ENCODE data around the gene BCL11B.

BCL11B gene

GRCh38 chr14:99171396-99171795 lies 100.6 kb downstream of the BCL11B start:
- in situ Hi-C loops (cut with HindIII; ENCODE audit: low sequenced_read_pairs) = no loop called here
- no peak overlapping the region for H3K4me3 ChIP-seq (ENCODE audit: low read depth, low read length)
- TF ChIP-seq CTCF (IDR thresholded peaks at IDR 0.05; ENCODE audit: low read depth, low read length) = no peak
- no peak for DNase-seq (ENCODE audit: low read depth, low spot score)

- in situ Hi-C loops (cut with HindIII; ENCODE audit: low sequenced_read_pairs) = no loop called here
- H3K4me3 ChIP-seq (ENCODE audit: low read depth, low read length) = no peak overlapping the region
- no peak for TF ChIP-seq CTCF (IDR thresholded peaks at IDR 0.05; ENCODE audit: low read depth, low read length)
- DNase-seq (ENCODE audit: low read depth, low spot score) = no peak
Observed at GRCh38 chr14:99169776-99170356, 102.1 kb downstream of the BCL11B start.

- no peak for TF ChIP-seq CTCF (IDR thresholded peaks at IDR 0.05; ENCODE audit: low read depth, low read length)
- H3K4me3 ChIP-seq (ENCODE audit: low read depth, low read length) = no peak overlapping the region
- no peak for DNase-seq (ENCODE audit: low read depth, low spot score)
- in situ Hi-C loops (cut with HindIII; ENCODE audit: low sequenced_read_pairs) = no loop called here
Observed at GRCh38 chr14:99168330-99168729, 103.7 kb downstream of the BCL11B start.

- in situ Hi-C loops (cut with HindIII; ENCODE audit: low sequenced_read_pairs) = no loop called here
- no peak for TF ChIP-seq CTCF (IDR thresholded peaks at IDR 0.05; ENCODE audit: low read depth, low read length)
- no peak overlapping the region for H3K4me3 ChIP-seq (ENCODE audit: low read depth, low read length)
- DNase-seq (ENCODE audit: low read depth, low spot score) = no peak
Observed at GRCh38 chr14:99166506-99166905, 105.5 kb downstream of the BCL11B start.

GRCh38 chr14:99164712-99165111 lies 107.3 kb downstream of the BCL11B start:
- DNase-seq (ENCODE audit: low read depth, low spot score) = no peak
- TF ChIP-seq CTCF (IDR thresholded peaks at IDR 0.05; ENCODE audit: low read depth, low read length) = no peak
- in situ Hi-C loops (cut with HindIII; ENCODE audit: low sequenced_read_pairs) = no loop called here
- no peak overlapping the region for H3K4me3 ChIP-seq (ENCODE audit: low read depth, low read length)

GRCh38 chr14:99163446-99163845 lies 108.6 kb downstream of the BCL11B start:
- DNase-seq (ENCODE audit: low read depth, low spot score) = no peak
- in situ Hi-C loops (cut with HindIII; ENCODE audit: low sequenced_read_pairs) = no loop called here
- TF ChIP-seq CTCF (IDR thresholded peaks at IDR 0.05; ENCODE audit: low read depth, low read length) = no peak

More at GRCh38 chr14:99163446-99163845, 108.6 kb downstream of the BCL11B start:
- H3K4me3 ChIP-seq (ENCODE audit: low read depth, low read length) = no peak overlapping the region

All from astrocyte of the spinal cord (primary cell).